Endothelial cell of umbilical vein (primary cell): Measurements from ENCODE around the gene HMGA1. TPM values are rescaled to one million over a fixed set of nuclear protein-coding genes. Genes with fewer than 3 reads are reported as not detected.

ENCODE experiments used
- BruUV-seq: library from RNA; stranded (reverse); fragments of 400-500 nt; replicated peaks from 2 replicates; lab custom pipeline; 2021; lab: Mats Ljungman, UMichigan
- CTCF ChIA-PET: fragments of 300-600, 350-600 bp; sonication (Branson Sonifier 250); formaldehyde crosslinking; loops from one replicate; lab custom pipeline; 2021; ENCODE audit warnings: antibody characterized with exemption, inconsistent platforms; lab: Charles Lee
- POLR2A ChIA-PET: fragments of 300-600, 350-600 bp; sonication (Branson Sonifier 250); formaldehyde crosslinking; loops from one replicate; lab custom pipeline; 2021; ENCODE audit warnings: antibody characterized with exemption, inconsistent platforms; lab: Charles Lee
- DNase-seq: peaks from one replicate; pipeline ENCODE4 v3.0.0-alpha.2; 2011; ENCODE audit warnings: low read depth, low spot score
- FAIRE-seq: peaks from 2 replicates; lab custom pipeline; 2011; peaks lifted over from hg19 to GRCh38; lab: Jason Lieb, UNC
- H2AFZ ChIP-seq: 2 replicates; pipeline ENCODE4 v1.6.0; 2012; ENCODE audit warnings: low read depth, low read length, control low read depth, inconsistent platforms
- H3K27ac ChIP-seq: 2 replicates; pipeline ENCODE4 v1.5.1; 2011; ENCODE audit warnings: low read depth, mild to moderate bottlenecking, control low read depth, low read length, moderate library complexity; ENCODE audit not compliant: insufficient read depth
- H3K27me3 ChIP-seq, 2 experiments: 2 replicates each; pipeline versions ENCODE4 v1.6.0 to v1.6.1; 2011; ENCODE audit warnings: low read length in 2 of 2, mixed read lengths in 1 of 2; ENCODE audit not compliant: control insufficient read depth in 2 of 2, insufficient read depth in 2 of 2
- H3K36me3 ChIP-seq, 2 experiments: 2 replicates in 1 of 2; 3 replicates in 1 of 2; pipeline ENCODE4 v1.5.1; 2011; ENCODE audit warnings: low read length in 2 of 2, mild to moderate bottlenecking in 1 of 2, moderate library complexity in 1 of 2; ENCODE audit not compliant: control insufficient read depth in 2 of 2, insufficient read depth in 2 of 2; ENCODE audit errors: extremely low read depth in 1 of 2
- H3K4me1 ChIP-seq: 3 replicates; pipeline ENCODE4 v1.5.1; 2011; ENCODE audit warnings: mild to moderate bottlenecking, low read length; ENCODE audit not compliant: control insufficient read depth, insufficient read depth; ENCODE audit errors: extremely low read depth
- H3K4me2 ChIP-seq: 2 replicates; pipeline ENCODE4 v1.6.1; 2011; ENCODE audit warnings: low read length, control low read depth, mixed read lengths; ENCODE audit not compliant: insufficient read depth
- H3K4me3 ChIP-seq, 3 experiments: fragments of 200-600 bp in 1 of 3; sonication (generic), shearing (Covaris generic) in 1 of 3; replicated peaks in 1 of 3; 2 replicates each; pipeline ENCODE4 v1.5.1; 2011 to 2016; ENCODE audit warnings: control low read depth in 3 of 3, low read length in 3 of 3, mild to moderate bottlenecking in 2 of 3, inconsistent platforms in 1 of 3, low read depth in 1 of 3, moderate library complexity in 1 of 3; ENCODE audit not compliant: insufficient read depth in 1 of 3
- H3K79me2 ChIP-seq: 2 replicates; pipeline ENCODE4 v1.6.0; 2012; ENCODE audit warnings: low read length, inconsistent platforms; ENCODE audit not compliant: control insufficient read depth, insufficient read depth
- H3K9ac ChIP-seq: replicated peaks from 2 replicates; pipeline ENCODE3; 2011; ENCODE audit warnings: low read length, control low read depth; ENCODE audit not compliant: insufficient read depth; ENCODE audit errors: extremely low read depth
- H3K9me1 ChIP-seq: replicated peaks from 3 replicates; pipeline ENCODE4 v1.6.0; 2011; ENCODE audit warnings: mild to moderate bottlenecking, low read length; ENCODE audit not compliant: control insufficient read depth, insufficient read depth; ENCODE audit errors: extremely low read depth
- H3K9me3 ChIP-seq: replicated peaks from 2 replicates; pipeline ENCODE4 v1.5.1; 2012; ENCODE audit warnings: low read length, inconsistent platforms; ENCODE audit not compliant: control insufficient read depth, insufficient read depth
- H4K20me1 ChIP-seq: replicated peaks from 2 replicates; pipeline ENCODE3; 2011; ENCODE audit warnings: mild to moderate bottlenecking, low read length; ENCODE audit not compliant: control insufficient read depth, insufficient read depth; ENCODE audit errors: extremely low read depth
- FOS ChIP-seq: IDR thresholded peaks from 2 replicates; pipeline ENCODE4 v1.6.1; 2011; ENCODE audit warnings: mild to moderate bottlenecking, low read length, moderate library complexity, borderline replicate concordance; ENCODE audit not compliant: insufficient read depth
- MYC ChIP-seq: IDR thresholded peaks from one replicate; pipeline ENCODE4 v1.6.1; 2011; ENCODE audit warnings: mild to moderate bottlenecking, low read depth, low read length
- POLR2AphosphoS5 ChIP-seq: IDR thresholded peaks from 2 replicates; pipeline ENCODE4 v1.6.1; 2012; ENCODE audit warnings: low read depth, mild to moderate bottlenecking, control low read depth, low read length, moderate library complexity; ENCODE audit not compliant: insufficient read depth
- dilution Hi-C: fragments of 300-500 bp; cut with MboI; formaldehyde crosslinking; loops from one replicate; pipeline ENCODE4 v1.15.0; 2019; ENCODE audit warnings: low sequenced_read_pairs; ENCODE audit not compliant: extremely low pct_ligation_motif_present
- intact Hi-C: fragments of 100-400 bp; cut with micrococcal nuclease; formaldehyde crosslinking; loops from one replicate; pipeline ENCODE4 v1.10.0; 2022
- polyA plus RNA-seq, 4 experiments: library from polyadenylated mRNA; depleted of rRNA in 3 of 4; stranded (reverse) in 3 of 4; unstranded in 1 of 4; fragments of >200 nt; gene quantifications; 2 replicates each; pipeline versions ENCODE4 v1.2.1 to v1.2.3, GENCODE V29; 2011 to 2012; ENCODE audit warnings: missing spikeins in 1 of 4
- total RNA-seq: library from RNA; stranded (reverse); gene quantifications from 2 replicates; pipeline ENCODE4 v1.2.3, GENCODE V29; 2021
- TF ChIP-seq, protein P1 (sequence below), 2 donors: IDR thresholded peaks; 1 replicate in 1 of 2; 2 replicates in 1 of 2; pipeline ENCODE4 v1.5.1; 2011; ENCODE audit warnings: low read length in 2 of 2, mild to moderate bottlenecking in 2 of 2, moderate library complexity in 2 of 2, control low read depth in 1 of 2, inconsistent platforms in 1 of 2, low read depth in 1 of 2; ENCODE audit not compliant: insufficient read depth in 1 of 2; ENCODE audit errors: extremely low read depth in 1 of 2

The HMGA1 gene
- total and polyA plus RNA-seq, 2 donors (not counting 3 experiments of a cell fraction or from before 2014, with no cell fraction given): 425 to 1,108 TPM

DNA sequence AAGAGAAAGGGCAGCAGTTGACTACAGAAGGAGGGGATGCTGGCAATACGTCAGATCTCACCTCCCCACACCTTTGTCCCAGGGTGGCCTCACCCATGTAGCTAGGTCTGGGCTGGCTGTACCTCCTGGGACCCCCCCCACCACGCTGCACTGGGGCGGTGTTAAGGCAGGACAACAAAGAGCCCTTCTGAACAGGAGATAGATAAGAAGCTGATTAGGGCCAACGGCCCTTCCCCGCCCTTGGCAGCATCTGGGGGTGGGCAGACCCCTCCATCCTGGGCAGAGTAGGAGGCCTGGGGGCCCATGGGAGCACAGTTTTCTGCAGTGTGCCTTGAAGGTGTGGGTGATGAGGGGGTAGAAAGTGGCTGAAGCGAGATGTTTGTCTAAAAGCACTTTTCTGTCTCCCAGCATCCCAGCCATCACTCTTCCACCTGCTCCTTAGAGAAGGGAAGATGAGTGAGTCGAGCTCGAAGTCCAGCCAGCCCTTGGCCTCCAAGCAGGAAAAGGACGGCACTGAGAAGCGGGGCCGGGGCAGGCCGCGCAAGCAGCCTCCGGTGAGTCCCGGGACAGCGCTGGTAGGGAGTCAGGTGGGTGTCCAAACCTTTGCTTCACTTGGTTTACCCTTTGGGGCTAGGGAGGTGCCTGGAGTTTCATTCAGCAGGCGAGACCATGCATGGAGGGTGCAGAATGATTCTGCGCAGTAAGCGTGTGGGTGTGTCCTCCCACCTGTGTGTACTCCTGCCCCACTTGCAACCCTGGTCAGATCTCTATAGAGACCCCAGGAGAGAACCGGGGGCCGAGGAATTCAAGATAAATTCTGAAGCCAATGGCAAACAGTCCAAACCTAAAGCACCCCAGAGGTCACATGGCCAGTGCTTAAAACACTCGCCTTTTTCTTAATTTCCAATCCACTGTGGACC lies 3.9 kb downstream of the HMGA1 start:
- CTCF ChIA-PET: interaction anchor here (1.5 to 6.1 kb wide), 3 partner anchors 44 to 175 kb away, joined by 10 to 74 read pairs (median 15); no protein-coding TSS in a partner anchor
- no peak for TF ChIP-seq MYC
- no peak for TF ChIP-seq POLR2AphosphoS5
- TF ChIP-seq, protein P1, sequence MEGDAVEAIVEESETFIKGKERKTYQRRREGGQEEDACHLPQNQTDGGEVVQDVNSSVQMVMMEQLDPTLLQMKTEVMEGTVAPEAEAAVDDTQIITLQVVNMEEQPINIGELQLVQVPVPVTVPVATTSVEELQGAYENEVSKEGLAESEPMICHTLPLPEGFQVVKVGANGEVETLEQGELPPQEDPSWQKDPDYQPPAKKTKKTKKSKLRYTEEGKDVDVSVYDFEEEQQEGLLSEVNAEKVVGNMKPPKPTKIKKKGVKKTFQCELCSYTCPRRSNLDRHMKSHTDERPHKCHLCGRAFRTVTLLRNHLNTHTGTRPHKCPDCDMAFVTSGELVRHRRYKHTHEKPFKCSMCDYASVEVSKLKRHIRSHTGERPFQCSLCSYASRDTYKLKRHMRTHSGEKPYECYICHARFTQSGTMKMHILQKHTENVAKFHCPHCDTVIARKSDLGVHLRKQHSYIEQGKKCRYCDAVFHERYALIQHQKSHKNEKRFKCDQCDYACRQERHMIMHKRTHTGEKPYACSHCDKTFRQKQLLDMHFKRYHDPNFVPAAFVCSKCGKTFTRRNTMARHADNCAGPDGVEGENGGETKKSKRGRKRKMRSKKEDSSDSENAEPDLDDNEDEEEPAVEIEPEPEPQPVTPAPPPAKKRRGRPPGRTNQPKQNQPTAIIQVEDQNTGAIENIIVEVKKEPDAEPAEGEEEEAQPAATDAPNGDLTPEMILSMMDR (IDR thresholded peaks at IDR 0.05; ENCODE audit: extremely low read depth in 1 of 2, insufficient read depth in 1 of 2, low read depth in 1 of 2, low read length in 2 of 2): no peak
- TF ChIP-seq FOS: no peak
- peaks cover 76% of the 10 kb centered on the region for H3K4me1 ChIP-seq
- H3K9me1 ChIP-seq: no peaks in the 10 kb centered on the region
- FAIRE-seq (peak; percentile 15), DNase-seq (no peak)
- peaks cover 56% of the 10 kb centered on the region for H3K79me2 ChIP-seq
- H2AFZ ChIP-seq: no peak overlapping the region
- intact Hi-C loops: no loop called here
- H3K27ac ChIP-seq: peak overlapping the region; percentile 70
- H3K4me2 ChIP-seq: peak overlapping the region; percentile 94
- no peaks in the 10 kb centered on the region for H3K9me3 ChIP-seq
- POLR2A ChIA-PET: no interaction called here
- dilution Hi-C loops: no loop called here
- H4K20me1 ChIP-seq: no peaks in the 10 kb centered on the region
- no peaks in the 10 kb centered on the region for H3K27me3 ChIP-seq
- H3K36me3 ChIP-seq: peaks cover 9 to 12% of the 10 kb centered on the region in 2 experiments
- peak overlapping the region; percentile 12 for H3K9ac ChIP-seq
- BruUV-seq: no TSS peak
- peak overlapping the region in 2 of 3 experiments; percentile 97 to 98 for H3K4me3 ChIP-seq
